HG03457 (cell line): ENCODE data around the gene TAF1L.
"Not testable (repeated sequence)": the region's sequence is repeated elsewhere in the genome, so short reads cannot be mapped to it uniquely, and the experiment has no call there.

ENCODE experiments used
- ATAC-seq: cut with Tn5 transposase; IDR thresholded peaks from one replicate; pipeline ENCODE4 v1.9.1; 2021; ENCODE audit warnings: moderate number of reproducible peaks; ENCODE audit not compliant: unreplicated experiment

The TAF1L gene, protein sequence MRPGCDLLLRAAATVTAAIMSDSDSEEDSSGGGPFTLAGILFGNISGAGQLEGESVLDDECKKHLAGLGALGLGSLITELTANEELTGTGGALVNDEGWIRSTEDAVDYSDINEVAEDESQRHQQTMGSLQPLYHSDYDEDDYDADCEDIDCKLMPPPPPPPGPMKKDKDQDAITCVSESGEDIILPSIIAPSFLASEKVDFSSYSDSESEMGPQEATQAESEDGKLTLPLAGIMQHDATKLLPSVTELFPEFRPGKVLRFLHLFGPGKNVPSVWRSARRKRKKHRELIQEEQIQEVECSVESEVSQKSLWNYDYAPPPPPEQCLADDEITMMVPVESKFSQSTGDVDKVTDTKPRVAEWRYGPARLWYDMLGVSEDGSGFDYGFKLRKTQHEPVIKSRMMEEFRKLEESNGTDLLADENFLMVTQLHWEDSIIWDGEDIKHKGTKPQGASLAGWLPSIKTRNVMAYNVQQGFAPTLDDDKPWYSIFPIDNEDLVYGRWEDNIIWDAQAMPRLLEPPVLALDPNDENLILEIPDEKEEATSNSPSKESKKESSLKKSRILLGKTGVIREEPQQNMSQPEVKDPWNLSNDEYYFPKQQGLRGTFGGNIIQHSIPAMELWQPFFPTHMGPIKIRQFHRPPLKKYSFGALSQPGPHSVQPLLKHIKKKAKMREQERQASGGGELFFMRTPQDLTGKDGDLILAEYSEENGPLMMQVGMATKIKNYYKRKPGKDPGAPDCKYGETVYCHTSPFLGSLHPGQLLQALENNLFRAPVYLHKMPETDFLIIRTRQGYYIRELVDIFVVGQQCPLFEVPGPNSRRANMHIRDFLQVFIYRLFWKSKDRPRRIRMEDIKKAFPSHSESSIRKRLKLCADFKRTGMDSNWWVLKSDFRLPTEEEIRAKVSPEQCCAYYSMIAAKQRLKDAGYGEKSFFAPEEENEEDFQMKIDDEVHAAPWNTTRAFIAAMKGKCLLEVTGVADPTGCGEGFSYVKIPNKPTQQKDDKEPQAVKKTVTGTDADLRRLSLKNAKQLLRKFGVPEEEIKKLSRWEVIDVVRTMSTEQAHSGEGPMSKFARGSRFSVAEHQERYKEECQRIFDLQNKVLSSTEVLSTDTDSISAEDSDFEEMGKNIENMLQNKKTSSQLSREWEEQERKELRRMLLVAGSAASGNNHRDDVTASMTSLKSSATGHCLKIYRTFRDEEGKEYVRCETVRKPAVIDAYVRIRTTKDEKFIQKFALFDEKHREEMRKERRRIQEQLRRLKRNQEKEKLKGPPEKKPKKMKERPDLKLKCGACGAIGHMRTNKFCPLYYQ (N-terminal part only)

DNA sequence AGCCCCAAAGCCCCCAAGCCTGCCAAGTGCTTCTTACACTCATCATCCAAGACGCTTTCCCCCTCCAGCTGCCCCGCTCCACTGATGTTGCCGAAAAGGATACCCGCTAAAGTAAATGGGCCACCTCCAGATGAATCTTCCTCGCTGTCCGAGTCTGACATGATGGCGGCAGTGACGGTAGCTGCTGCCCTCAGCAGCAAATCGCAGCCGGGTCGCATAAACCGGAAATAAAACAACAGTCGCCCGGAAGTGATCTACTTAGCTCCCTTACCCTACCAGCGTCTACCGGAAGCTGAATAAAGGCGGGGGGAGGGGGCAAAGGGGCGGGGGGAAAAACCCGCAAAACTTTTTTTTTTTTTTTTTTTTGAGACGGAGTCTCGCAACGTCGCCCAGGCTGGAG, at the start of gene TAF1L:
Gene TAF1L, minus strand, starts transcription at position 308 of the 400 bp plus-strand sequence. Its CDS starts 90 bp downstream, at position 218.
- ATAC-seq, result no peak

DNA sequence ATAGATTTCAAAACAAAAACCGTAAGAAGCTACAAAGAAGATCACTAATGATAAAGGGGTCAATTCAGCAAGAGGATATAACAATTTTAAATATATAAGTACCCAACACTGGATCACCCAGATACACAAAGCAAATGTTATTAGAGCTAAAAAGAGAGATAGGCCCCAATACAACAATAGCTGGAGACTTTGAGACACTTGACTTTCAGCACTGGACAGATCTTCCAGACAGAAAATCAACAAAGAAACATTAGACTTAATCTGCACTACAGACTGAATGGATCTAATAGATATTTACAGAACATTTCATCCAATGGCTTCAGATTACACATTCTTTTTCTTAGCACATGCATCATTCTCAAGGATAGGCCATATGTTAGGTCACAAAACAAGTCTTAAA, 46.3 kb upstream of the TAF1L start:
- ATAC-seq, result no peak

DNA sequence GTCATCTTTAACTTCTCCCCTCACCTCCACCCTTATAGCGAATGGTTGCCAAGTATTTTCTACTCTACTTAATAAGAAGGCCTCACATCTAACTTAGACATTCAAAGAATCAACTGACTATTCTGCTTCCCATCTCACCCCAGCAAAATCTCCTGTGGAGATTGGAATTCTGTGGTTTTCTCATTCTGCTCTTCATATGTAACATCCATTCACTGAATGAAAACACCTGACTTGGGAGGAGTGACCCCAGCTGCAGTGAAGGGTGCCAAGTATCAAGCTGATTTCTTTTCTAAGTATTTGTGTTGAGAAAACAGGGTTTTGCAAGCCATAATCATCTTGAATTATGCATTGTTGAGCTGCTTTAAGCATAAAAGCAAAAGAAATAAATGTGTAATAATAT, 42.5 kb upstream of the TAF1L start:
- no peak for ATAC-seq

DNA sequence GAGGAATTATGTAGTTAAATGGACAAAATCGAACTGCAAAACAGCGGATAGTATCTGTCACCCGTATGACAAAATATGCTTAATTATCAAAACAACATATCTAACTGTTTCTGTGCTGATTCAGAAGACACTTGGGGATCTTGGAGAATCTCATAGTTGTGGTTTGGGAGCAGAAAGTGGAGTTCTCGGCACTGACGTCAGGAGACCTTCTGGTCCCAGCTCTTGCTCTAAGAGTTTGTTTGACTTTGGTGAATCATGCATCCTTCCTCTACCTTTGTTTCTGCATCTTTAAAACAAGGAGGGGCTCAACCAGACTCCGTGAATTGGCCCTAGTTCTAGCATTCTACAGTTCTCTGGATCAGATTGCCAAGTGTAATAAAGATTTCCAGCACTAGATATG, 37.0 kb upstream of the TAF1L start:
- no peak for ATAC-seq

DNA sequence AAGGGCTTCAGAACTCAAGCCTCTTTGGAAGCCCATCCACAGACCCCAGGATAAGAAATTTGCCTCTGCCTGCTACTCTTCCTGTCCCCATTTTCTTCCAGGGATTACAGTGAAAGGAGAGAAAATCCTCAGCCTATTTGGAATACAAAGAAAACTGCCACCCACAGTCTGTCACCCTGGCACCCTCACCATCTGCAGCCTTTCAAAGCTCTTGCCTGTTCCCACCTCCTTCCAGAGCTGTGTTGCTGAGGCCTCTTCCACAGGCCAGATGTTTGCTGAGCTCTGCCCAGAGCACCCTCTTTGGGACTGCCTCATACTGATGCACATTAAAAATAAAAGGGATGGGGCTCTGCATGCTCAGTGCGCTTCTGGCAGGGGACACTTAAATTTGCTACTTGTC, 35.9 kb upstream of the TAF1L start:
- ATAC-seq, result no peak

DNA sequence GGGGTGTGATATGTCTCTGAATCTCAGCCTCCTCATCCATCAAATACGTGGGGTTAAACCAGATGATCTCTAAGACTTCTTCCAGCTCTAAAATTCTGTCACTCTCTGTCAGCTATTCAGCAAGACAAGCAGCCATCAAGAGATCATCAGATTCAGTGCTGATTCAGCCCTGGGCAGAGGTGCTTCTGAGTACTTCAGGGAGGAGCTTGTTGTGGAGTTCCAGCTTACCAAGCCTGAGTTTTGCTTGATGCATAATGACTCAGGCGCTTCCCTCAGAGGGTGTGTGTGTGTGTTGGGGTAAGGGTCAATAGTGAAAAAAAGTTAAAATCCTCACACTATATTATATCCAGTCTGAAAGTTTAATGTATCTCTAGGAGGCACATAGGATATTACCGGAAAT, 29.6 kb upstream of the TAF1L start:
- no peak for ATAC-seq

DNA sequence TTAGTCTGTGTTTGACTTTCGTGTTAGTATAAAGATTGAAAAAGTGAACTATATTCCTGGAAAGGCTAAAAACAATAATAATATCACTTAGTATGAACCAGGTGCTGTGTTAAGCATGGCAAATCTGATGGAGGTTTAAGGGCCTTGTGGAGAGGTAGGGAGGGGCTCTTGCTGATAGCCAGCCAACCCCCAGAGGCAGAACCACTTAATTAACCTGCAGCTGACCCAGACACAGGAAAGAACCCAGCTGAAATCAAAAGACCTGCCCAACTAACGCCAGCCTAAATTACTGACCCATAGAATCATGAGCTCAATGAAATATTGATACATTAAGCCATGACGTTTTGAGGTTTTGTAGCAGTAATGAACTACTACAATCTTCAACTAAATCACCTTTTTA, 28.3 kb upstream of the TAF1L start:
- ATAC-seq, result no peak

DNA sequence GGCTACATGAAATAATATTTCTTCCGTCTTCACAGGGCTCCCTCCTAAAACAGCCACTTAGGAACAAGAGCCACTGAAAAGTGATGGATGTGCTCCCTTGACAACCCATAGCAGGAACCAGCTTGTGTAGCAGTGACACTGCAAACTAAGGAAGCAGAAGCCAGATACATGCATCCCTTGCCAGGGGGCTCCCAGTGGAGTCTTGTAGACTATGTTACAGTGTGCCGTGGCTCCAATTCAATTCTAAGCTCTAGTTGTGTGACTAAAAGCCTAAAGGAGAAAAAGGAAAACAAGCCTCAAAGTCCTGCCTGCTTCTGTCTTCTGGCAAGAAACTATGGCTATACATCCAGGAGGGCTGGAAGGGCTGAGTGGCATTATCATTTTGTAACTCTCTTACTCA, 12.2 kb upstream of the TAF1L start:
- ATAC-seq, result no peak

DNA sequence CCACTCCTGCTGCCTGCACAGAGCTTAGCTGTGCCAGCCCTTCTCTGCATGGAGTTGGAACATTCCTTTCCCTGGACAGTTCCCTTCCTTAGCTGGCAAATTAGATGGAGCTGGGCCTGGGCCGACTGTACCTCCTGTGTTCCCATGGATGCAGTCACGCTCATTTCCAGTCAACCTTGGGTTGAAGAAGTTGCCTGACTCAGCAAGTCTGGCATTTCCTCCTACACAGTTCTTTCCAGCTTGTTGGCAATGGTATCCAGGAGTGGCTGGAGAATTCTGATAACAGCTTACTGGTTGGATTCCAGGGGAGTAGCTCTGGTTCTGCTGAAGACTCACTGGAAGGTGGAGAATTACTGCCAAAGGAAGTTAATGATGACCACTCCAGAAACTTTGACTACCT, 9.2 kb upstream of the TAF1L start:
- no peak for ATAC-seq

DNA sequence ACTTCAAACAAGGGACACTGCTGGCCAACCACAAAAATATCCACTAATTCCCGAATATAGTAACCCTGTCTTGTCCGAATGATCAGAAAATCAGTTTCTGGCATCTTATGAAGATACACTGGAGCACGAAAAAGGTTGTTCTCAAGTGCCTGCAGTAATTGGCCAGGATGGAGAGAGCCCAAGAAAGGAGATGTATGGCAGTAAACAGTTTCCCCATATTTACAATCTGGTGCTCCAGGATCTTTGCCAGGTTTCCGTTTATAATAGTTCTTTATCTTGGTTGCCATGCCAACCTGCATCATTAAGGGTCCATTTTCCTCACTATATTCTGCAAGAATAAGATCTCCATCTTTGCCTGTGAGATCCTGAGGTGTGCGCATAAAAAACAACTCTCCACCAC, 2.3 kb downstream of the TAF1L start:
- ATAC-seq, result not testable (repeated sequence)

DNA sequence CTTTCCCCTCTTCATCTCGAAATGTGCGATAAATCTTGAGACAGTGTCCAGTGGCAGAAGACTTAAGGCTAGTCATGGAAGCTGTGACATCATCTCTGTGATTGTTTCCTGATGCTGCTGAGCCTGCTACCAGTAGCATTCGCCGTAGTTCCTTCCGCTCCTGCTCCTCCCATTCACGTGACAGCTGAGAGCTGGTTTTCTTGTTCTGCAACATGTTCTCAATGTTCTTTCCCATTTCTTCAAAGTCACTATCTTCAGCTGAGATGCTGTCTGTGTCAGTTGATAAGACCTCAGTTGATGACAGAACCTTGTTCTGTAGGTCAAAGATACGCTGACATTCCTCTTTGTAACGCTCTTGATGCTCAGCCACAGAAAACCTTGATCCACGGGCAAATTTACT, 3.5 kb downstream of the TAF1L start:
- ATAC-seq, result no peak

DNA sequence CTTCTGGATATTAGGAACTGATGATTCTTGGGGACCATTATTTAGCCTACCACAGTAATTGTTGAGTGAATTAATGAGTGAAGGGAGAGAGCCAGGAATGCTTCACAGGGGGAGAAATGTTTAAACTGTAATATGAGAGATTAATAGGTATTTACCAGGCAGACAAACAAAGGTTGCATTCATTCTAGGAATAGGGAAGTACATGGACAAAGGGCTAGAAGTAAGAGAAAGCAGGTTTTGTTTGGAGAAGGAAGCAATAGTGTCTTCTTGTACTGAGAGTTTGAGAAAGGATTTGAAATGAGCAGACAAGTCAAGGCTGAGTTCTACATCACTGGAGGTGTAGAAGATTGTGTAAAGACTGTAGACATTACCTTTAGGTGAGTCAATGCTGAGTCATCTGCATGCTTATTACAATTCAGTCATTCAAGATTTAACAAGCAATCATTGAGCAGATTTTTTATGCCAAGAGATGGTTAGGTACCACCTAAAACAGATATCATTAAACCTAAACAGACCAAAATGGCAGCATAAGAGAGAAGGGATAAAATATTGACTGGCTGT, 8.0 kb downstream of the TAF1L start:
- ATAC-seq, result no peak

DNA sequence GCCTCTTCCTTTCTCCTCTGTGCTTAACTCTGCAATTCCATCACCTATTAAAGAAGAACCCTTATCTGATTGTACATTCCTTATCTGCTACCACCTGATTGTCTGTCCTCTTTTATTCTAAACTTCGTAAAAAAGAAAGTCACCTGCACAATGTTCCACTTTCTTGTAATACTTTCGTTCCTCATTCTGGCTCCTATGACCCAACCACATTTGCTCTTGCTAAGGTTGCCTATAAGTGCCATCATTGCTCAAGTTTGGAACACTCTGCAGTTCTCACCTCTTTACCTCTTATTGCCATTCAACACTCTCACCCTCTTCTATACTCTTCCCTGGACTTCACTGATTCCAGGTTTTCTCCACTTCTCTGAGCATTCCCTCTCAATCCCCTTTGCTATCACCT, 10.1 kb downstream of the TAF1L start:
- ATAC-seq, result no peak

DNA sequence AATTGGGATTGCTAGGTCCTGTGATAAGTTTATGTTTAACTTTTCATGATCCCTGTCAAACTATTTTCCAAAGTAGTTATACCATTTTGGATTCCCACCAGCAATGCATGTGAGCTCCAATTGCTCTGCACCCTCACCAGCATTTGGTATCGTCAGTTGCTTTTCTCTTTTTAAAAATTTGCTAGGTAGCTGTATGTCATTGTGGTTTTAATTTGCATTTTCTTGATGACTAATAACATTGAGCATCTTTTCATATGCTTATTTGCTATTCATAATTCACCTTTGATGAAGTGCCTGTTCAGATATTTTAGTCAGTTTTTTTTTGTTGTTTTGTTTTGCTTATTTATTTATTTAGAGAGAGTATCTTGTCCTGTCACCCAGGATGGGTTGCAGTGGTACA, 12.5 kb downstream of the TAF1L start:
- no peak for ATAC-seq

DNA sequence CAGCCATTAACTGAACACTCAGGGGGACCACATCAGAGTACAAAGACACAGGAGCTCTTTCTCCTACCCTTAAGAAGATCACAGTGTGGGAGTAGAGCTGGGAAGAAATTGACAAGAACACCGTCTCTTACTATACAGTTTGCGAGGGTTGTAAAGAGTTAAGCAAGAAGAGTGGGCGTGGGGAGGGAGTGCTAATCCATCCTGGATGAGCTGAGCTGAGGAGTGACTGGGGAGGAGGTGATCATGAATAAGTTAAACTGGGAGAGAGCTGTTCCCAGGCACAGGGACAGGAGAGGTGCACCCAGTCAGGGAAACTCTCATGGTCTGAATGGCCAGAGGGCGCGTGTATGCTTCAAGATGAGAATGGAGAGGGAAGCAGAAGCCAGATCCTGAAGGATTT, 17.2 kb downstream of the TAF1L start:
- no peak for ATAC-seq

DNA sequence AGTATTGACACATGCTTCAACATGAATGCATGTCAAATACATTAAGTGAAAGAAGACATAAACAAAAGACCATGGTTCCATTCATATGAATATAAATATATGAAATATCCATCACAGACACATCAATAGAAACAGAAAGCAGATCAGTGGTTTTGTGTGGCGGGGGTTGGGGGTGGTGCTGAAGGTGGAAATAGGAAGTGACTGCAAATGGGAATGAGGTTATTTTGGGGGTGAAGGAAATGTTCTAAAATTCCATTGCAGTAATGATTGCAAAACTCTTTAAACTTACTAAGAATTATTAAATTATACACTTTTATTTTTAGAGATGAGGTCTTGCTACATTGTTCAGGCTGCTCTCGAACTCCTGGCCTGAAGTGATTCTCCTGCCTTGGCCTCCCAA, 28.7 kb downstream of the TAF1L start:
- no peak for ATAC-seq

DNA sequence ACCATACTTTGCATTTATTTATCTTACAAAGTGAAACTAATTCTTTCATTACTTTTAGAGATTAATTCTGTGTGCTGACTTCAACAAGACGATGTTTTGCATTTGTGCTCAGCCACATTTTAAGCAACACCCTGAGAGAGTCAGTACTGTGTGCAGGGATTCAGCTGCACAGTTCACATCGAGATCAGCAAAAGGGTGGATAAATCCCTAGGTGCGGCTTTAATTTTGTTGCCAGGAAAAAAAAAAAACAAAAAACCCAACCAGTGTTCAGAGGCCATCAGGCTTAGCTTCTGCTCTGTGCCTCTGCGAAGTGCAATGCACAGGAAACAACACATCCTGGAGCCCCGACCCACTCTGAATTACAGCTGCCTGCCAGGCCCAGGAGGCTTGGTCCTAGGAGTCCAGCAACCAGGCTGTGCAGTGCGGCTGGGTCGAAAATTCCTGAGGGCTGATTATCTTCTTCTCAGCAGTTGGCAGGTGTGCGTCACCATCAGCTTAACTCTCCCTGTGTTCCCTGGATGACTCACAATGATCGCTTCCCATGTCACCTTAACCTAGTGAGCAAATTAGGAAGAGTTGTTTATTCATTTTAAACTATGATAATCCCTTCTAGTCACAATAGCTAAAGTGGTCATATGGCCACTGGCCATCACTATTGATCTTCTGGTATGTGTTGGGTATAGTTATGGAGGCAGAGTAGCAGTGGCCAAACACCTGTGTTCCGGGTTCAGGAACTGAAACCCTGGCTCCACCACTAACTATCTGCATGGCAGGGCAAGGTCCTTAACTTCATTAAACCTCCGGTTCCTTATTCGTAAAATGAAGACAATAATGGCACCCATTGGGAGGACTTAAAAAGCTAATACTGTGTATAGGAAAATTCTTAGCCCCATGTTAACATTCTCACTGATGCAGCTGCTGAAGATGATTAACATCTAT, 31.3 kb downstream of the TAF1L start:
- ATAC-seq, result no peak

DNA sequence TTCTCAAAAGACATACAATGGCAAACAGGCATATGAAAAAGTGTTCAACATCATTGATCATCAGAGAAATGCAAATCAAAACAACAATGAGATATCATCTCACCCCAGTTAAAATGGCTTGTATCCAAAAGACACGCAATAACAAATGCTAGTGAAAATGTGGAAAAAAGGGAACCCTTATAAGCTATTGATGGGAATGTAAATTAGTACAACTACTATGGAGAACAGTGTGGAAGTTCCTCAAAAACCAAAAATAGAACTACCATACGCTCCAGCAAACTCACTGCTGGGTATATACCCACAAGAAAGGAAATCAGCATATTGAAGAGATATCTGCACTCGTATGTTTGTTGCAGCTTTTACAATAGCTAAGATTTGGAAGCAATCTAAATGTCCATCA, 36.4 kb downstream of the TAF1L start:
- ATAC-seq, result not testable (repeated sequence)

DNA sequence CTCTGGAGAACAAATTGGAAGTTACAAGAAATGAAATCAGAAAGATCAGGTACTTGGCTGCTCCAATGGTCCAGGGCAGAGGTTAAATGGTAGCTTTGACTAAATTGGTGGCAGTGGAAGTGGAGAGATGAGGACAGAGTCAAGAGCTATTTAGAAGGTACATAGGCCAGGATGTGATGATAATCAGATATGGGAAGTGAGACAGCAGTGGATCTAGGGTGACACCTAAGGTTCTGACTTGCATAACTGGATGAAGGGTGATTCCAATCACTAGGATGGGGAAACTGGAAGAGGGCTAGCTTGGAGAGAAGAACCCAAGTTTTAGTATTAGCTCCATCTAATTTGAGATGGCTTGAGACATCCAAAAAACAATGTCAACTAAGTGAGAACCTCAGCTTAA, 38.5 kb downstream of the TAF1L start:
- ATAC-seq, result no peak
